NCI-H146 (cell line): ENCODE results near the gene CELSR1.
A peak's percentile ranks its signal among the peaks of the same experiment; 100 is the strongest.

Experiments
- DNase-seq: peaks from one replicate; lab custom pipeline; 2025; lab: John Stamatoyannopoulos, UW

The CELSR1 gene

DNA sequence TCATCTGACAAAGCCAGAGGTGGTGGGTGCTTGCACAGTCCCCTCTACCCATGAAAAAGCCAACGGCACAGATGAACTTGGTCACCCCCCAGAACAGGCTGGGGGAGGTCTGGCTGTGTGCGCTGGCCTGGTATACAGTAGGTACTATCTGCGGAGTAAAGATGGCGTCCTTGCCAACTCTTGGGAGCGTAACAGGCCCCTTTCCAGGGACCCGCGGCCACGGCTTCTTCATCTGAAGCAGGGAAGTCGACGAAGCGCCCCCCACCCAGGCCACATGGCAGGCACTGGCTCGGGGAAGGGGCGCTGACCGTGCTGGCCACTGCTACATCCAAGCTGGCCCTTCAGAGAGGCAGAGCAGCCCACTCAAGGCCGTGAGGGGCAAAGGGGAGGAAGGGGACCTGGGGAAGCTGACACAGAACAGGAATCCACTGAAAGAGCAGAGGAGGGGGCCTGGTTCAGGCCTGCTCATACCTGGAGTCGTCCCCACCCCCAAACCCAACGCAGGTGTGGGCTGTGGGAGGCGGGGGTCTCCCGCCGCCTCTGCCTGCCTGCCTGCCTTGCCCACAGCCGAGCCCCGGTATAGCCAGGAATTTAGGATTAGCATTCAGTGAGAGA is 75.7 kb downstream of the CELSR1 start:
- no peak for DNase-seq

GRCh38 chr22:46460857-46461256 is 76.6 kb downstream of the CELSR1 start:
- no peak for DNase-seq

DNA sequence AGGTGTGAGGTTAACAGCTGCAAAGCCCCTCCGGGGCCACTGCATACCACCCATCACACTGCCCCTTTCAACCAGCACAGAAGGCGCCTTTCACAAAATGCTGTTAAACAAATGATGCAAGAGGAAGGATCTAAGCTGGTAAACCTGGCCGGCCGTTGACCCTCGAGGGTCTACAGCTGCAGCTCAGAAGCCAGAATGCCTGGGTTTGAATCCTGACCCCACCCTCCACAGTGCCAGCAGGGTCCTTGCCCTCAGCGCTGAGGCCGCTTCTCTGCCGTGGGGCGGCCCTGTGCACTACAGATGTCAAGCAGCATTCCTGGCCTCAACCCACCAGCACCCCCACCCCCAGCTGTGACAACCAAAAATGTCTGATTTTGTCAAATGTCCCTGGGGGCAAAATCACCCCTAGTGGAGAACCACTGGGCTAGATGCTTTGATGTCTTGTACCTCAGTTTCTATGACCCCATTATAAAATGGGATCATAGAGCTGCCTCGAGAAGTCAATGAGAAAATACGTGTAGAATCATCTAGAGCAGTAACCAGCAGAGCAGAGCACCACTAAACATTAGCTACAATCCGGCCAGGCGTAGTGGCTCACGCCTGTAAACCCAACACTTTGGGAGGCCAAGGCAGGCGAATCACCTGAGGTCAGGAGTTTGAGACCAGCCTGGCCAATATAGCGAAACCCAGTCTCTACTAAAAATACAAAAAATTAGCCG is 77.9 kb downstream of the CELSR1 start:
- DNase-seq: no peak

DNA sequence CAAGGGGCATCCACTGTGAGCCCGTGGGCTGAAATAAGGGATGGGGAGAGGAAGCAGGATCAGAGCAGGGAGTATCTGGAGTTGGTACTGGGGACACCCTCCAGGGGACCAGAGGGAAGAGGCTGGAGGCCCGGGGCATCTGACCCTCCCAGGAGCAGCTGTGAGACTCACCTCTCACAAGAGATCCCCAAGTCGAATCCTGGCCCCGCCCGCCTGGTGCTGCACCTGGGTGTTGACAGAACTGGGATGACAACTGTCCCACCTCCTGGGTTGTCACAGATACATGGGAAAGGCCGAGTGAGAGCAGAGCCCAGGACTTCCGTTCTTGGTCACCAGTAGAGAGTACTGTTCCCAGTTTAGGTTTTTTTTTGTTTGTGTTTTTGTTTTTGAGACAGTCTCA is 78.9 kb downstream of the CELSR1 start:
- no peak for DNase-seq

DNA sequence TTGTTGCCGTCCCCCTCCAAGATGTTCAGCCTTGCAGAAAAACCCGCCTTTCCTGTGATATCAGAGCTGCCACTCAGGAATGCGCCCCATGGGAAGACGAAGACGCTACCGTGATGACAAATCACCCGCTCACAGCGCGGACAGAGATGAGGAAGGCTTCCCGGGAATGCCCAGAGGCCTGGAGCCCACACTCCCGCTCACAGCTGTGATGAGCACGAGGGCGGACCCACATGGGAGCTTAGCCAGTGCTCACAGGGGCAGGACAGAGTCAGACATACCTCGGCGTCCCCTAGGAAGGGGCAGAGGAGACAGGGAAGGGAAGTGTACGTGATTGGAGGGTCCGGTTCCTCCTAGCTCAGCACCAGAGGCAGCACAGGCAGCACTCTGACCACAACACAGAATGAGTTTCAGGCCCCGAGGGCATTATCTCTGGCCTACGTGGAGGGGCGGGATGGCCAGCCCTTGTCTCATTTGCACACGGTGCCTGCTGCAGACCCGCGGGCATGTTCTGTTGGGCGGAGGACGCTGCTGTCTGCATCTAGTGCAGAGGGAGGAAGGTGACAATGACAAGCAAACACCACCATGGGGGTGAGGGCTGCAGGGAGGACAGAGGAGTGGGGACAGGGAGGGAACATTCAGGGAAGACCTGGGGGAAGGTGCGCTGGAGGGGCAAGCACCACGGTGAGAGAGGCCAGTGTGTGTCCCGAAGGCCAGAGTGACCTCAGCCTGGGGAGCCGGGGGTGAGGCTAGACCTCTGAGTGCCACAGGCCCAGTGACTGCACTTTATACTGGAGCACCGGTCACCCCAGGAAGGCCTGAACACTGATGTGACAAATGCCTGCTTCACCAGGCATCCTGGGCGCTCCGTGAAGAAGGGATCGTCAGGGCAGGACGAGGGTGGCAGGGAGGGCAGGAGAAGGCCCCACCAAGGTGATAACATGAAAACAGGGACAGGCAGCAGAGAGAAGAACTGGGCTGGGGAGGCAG is 79.6 kb downstream of the CELSR1 start:
- DNase-seq: no peak

DNA sequence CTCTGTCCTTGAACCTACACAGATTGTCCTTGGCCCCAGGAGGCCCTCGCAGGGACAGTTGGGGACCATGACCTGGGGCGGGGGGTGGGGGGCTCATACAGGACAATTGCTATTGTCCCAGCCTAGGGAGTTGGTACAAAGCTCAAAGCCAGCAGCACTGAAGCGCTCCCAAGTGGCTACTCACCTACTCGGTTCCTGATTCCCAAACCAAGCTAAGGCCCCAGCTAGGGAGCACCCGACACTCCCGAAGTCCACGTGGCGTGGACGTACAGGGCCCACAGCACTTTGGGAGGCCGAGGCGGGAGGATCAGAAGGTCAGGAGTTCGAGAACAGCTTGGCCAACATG is 80.6 kb downstream of the CELSR1 start:
- no peak for DNase-seq

GRCh38 chr22:46455446-46455845 is 82.0 kb downstream of the CELSR1 start:
- no peak for DNase-seq

GRCh38 chr22:46454504-46455269 is 82.7 kb downstream of the CELSR1 start:
- DNase-seq: no peak

- no peak for DNase-seq
Observed at GRCh38 chr22:46453829-46454503, 83.5 kb downstream of the CELSR1 start.

- DNase-seq: no peak
Observed at GRCh38 chr22:46453006-46453828, 84.2 kb downstream of the CELSR1 start.

- DNase-seq: no peak
Observed at GRCh38 chr22:46452195-46453005, 85.0 kb downstream of the CELSR1 start.

DNA sequence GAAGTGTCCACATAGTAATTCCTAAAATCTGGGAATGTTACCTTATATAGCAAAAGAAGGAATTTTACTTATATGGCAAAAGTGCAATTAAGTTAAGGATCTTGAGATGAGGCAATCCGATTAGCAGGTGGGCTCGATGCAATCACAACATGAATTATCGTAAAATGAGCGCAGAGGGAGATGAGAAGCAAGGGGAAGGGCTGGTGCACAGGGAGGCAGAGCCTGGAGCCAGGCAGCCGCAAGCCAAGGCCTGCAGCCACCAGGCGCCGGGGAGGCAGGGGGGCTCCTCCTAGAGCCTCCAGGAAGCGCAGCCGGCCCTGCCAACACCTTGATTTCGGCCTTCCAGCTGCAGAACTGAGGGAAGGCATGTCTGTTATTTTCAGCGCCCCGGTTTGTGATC is 85.7 kb downstream of the CELSR1 start:
- DNase-seq: no peak

GRCh38 chr22:46450931-46451561 is 86.4 kb downstream of the CELSR1 start:
- peak; percentile 73 for DNase-seq

DNA sequence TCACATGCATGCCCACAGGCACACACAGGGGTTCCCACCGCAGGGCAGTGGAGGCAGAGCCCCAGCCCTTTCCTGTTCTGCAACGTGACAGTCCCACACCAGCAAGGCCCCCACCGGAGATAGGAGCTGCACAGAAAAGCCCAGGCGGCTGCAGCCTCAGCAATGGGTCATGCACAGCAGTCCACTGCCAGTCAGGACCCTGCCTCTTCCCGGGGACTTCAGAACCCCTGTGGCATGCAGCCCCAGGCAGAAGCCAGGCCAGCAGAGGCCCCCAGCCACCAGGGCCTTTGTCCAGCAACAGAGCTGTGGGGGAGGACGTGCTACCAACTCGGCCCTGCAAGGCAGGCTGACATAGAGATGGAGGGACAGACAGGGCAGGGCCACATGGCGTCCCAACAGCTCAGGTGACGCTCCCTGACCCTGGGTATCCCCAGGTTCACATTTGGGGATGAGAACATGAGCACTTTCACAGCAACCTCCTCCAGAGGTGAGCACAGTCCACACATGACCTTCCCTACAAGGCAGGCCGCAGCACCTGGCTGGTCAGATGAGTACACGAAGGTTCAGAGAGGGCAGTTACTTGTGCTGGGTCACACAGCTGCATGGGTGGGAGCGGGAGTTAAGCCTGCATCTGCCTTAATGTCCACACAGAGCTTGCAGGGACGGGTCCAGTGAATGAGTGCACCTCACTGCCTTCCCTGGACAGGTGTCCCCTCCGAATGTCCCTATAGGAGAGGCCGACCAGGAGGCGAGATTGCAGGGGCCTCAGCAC is 87.3 kb downstream of the CELSR1 start:
- no peak for DNase-seq

DNA sequence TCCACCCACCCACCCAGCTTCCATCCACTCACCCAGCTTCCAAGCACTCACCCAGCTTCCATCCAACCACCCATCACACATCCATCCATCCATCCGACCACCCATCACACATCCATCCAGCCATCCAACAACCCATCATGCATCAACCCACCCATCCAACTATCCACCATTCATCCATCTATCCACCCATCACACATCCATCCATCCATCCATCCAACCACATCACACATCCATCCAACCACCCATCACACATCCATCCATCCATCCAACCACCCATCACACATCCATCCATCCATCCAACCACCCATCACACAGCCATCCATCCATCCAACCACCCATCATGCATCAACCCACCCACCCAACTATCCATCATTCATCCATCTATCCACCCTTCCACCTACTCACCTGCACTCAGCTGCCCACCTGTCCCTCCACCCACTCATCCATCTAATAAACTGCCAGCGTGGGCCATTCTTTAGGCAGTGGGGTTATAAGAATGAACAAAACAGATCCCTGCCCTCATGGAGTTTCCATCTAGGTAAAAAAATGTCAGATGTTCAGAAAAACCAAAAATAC is 88.2 kb downstream of the CELSR1 start:
- no peak for DNase-seq

DNA sequence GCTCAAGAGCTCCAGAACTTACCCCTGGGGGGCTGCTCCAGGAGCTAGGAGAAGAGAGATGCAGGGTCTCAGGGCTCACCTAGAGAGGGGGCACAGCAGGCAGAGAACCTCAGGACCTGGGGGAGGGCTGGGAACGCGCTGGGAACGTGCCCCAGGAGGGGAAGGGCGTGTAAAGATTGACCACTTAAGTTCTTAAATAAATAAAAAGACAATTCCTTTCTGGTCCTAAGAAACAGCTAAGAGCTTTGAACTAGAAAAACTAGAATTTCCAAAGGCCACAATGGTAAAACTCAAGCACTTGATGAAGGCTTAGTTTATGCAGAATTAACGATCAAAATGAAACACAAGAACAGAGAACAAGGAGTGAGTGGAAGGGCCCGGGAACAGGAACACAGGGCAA is 89.1 kb downstream of the CELSR1 start:
- no peak for DNase-seq

GRCh38 chr22:46447906-46448305 is 89.5 kb downstream of the CELSR1 start:
- no peak for DNase-seq

- peak; percentile 31 for DNase-seq
Observed at GRCh38 chr22:46446799-46447198, 90.6 kb downstream of the CELSR1 start.
